Inferior parietal cortex (tissue), 1 donor: Measurements from ENCODE around the gene ME3.
"Not testable (repeated sequence)": the region's sequence is repeated elsewhere in the genome, so short reads cannot be mapped to it uniquely, and the experiment has no call there.

Source experiments
- DNase-seq: peaks from one replicate; pipeline ENCODE4 v3.0.0-alpha.2; 2016; ENCODE audit errors: extremely low spot score

ME3 gene

DNA sequence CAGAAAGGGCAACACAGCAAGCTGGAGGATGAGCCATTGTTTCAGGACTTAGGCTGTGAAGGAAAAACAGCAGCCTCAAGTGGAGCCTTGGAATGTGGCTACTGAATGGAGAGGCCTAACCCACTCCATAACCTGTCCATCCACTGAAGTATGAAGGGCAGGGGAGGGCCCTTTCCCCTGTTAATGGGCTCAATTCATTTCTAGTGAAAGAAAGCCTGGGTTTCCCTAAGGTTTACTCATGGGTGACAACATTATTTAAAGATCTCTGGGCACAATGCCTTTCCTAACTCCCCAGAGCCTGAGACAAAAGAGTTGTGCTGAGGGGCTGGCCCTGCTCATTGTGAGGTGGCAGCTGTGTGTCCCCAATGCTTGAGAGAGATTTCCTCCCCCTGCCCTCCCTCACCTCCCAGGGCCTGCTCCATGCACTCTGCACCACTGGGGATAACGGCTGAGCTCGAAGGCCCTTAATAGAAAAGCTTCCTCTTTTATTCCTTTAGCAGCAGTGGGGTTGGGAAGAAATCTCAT, 83.8 kb downstream of the ME3 start:
- DNase-seq, result no peak

DNA sequence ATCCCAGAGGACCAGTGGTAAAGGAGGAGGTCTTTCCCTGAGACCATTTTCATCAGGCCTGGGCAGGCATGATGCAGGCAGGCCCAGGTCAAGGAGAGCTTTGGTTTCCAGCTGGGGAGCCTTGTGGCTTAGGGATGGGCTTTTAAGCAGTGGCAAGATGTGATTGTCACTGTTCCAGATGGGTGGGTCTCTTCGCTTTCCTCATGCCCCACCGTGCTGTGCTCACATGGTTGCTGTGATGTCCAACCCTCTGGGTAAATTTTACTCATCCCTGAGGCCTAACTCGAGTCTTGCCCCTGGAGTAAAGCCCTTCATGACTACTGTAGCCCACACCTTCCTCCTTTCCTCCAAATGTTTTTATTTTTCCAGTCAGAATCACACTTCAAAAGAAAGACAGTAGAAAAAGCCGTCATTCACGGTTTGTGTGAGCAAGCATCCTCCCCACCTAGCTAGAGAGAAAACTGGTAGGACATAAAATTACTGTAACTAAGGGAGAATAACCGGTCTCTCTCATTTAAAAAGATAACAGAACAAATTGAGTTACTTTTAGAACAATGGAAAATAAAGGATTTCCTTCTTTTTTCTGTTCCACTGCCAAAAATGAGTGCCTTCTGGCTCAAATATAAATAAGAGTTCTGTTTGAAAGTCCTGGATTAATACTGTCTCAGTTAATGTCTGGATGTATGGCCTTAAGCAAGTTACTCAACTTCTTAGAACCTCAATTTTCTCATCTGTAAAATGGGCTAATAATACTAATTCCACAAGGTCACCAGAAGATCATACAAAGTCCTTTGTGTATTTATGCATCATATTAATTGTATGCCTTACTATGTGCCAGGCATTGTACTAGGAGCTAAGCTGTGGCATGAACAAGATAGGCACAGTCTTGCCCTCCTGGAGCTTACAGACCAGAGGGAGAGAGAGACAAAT, 84.9 kb downstream of the ME3 start:
- DNase-seq, result no peak

DNA sequence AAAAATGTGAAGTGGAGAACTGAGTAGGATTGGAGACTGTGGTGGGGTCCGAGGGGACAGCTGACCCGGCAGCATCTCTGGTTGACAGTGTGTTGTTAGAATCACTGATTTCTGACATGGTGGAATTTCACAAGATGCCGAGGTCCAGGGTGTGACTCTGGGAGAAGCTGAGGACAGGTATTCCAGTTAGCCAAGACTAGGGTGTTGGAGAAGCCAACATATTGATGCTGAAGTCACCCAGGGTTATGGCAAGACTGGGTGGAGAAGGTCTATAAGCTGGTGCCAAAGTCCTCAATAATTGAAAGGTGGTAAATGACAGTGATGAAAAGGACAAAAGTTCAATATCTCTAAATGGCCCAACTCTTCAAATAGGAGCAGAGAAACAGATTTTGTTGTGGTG, 86.1 kb downstream of the ME3 start:
- DNase-seq, result no peak

DNA sequence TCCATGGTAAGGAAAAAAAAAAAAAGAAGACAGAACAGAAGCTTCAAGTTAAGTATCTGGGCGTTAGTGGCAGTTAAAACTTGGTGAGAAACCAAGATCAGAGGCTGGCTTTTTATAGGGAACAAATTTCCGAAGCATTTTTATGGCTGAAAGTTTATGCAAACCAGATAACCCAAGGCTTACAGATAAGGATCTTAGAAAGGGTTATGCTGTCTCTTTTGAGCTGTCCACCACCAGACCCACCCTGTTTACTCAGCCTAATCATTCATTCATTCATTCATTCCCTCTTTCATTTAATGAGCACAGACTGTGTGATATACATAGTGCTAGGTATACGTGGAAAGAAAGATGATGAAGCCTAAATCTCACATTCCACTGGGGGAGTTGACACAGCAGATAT, 89.5 kb downstream of the ME3 start:
- DNase-seq, result no peak

DNA sequence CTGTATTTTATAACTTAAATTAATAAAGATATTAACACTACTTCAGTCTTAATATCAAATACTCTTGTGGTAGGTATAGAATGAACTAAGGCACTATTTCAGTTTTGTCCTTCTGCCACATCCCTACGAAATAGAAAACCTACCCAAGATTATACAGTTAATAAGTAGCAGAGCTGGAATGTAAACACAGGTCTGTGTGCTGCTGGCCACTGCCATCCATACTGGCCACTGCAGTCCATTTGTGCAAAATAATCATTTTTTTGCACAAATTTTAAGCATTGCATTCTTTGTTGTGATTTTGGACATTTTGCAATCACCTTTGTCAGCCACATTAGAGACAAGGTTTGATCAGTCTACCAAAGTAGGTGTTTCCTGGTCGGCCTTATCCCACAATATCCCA, 91.9 kb downstream of the ME3 start:
- no peak for DNase-seq

DNA sequence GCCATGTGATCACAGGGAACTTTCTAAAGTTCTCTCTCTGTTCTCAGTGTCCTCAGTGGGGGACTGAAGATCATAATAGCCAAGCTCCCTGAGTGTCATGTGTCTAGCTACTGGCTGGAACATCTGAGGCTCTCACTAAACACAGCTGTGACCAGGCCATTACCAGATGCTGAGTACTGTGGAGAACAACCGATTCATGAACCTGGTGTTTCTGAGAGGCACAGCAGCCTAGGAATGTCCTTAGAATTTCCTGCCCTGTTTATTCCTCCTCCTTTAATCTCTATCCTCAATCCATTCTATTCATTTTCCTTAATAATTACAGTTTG, 93.0 kb downstream of the ME3 start:
- no peak for DNase-seq

DNA sequence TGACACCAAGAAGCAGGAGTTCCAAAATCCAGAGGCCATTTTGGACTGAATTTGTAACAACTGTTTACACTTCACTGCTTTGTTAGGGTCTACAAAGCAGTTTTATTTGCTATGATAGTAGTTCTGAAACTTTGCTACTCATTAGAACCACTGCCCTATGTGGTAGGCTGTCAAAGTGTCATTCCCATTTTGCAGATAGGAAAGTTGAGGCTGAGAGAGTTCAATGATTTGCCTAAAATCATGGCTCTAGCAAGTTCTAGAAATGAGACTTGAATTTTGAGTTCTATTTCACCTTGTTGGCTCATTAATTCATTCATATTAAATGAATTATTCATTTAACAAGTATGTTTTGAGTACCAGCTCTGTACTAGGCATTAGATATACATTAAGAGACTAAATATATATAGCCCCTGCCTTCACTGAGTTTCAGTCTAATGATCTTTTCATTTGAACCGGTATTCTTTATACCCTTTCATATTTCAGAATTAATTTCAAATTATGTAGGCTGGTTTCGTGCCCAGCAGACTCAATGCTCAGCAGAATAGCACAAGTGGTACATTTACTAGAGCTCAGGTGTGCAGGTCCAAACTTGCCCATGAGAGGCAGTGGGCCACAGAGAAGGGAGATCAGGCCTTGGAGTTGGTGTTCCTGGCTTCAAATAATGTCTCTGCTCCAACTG, 93.5 kb downstream of the ME3 start:
- no peak for DNase-seq

DNA sequence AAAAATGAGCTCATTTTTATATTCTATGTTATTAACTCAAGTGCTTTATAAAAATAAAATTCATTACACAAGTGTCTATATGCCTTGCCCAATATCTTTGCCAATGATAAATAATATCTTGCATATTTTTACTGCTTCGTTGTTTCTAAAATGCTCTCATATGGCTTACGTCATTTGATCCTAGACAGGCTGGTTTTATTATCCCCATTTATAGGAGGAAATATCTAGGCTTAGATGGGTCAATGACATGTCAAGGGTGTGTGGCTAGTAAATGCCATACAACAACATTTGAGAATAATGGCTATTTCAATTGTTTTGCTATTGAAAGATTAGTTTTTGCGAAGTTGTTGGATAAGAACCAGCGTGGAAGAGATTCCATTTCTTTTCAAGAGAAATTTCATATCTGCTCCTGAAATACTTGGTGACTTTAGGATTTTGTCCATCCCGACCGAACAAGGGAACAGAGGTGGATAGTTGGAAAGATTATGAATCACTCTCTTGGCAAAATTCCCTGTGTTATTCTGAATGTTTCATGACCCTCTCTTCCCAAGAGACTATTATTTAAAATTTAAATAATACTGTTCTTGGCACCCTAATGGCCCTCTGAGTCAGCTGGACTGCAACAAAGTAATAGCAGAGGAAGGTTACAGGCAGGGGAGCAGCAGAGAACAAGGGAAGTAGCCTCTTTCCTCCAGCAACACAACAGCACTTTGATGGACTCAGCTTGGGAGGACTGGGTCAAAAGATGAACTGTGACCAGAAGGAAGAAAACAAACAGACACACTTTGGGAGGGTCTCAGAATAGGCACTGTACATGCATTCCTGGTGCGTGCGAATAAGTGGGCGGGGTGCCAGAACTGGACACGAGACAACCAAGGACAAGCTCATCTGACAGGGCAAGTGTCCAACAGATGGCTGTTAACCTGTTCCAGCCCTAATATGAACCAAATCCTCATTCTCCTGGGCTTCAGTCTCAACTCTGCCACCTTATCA, 94.5 kb downstream of the ME3 start:
- no peak for DNase-seq

DNA sequence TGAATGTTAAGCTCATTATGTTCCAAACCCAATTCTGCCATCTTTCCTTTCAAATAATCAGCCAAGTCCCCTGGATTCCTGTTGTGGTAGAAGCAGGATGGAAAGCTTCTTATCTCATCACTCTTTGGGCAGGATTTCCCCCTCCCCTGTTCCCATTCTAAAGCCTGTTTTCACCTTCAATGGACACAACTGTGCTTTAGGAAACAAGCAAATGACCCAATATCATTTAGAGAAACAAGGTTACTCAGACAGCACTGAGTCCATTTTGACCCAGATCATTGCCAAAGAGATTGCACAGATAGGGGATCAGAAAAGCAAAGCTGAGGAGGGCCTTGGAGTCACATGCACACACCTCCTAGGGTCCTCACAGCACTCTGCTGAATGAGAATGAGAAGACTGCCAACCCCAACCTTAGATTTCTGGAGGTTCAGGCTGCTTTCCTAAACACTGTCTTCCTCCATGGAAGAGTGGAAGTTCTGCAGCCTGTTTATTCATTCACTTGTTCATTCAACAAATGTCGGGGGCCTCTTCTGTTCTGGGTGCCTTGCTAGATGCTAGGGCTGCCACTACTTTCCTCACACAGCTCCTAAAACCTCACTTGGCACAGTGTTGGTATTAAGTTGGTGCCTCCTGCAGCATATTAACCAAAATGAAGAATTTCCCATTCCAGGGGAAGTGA, 95.3 kb downstream of the ME3 start:
- DNase-seq, result no peak

DNA sequence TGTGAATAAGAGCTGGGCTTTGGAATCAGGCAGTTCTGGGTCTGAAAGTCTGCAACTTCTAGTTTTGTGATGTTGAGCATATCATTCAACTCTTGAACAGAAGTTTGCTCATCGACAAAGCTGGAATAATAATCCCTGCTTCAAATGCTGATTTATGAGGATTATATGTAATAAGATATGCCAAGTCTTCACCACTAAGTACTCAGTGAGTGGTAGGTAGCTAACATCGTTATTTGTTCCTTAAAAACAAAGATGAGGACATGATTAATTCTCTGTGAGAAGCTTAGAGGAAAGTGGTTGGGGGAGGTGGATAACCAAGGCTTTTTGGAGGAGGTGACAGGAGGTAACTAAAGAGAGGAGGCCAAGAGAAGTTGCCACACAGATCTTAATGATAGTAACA, 96.5 kb downstream of the ME3 start:
- DNase-seq, result no peak

DNA sequence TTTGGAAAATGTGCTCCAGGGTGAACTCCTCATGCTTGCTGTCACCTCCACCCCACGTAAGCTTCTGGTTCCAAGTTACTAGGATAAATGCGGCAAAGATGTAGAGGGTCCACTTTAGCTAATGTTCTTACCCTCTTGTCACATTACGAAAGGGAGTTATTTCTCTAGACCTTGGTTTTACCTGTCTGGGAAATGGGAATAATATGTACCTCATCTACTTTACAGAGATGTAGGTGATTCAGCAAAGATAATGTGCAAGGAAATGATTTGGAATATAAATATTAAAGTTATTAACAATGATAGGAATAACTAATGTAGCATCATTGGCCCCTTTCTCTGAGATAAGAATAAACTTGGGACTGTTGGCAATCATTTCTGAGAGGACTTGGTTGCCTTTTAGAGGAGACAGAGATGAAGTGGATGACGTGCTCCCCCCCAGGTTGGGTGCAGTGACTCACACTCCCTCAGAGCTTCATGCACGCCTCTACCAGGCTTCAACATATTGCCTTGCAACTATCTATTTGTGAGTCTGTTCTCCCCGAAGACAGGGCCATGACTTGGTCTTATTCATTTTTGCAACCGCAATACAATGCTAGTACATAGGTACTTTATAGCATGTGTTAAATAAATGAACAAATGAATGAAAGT, 97.1 kb downstream of the ME3 start:
- DNase-seq, result no peak

DNA sequence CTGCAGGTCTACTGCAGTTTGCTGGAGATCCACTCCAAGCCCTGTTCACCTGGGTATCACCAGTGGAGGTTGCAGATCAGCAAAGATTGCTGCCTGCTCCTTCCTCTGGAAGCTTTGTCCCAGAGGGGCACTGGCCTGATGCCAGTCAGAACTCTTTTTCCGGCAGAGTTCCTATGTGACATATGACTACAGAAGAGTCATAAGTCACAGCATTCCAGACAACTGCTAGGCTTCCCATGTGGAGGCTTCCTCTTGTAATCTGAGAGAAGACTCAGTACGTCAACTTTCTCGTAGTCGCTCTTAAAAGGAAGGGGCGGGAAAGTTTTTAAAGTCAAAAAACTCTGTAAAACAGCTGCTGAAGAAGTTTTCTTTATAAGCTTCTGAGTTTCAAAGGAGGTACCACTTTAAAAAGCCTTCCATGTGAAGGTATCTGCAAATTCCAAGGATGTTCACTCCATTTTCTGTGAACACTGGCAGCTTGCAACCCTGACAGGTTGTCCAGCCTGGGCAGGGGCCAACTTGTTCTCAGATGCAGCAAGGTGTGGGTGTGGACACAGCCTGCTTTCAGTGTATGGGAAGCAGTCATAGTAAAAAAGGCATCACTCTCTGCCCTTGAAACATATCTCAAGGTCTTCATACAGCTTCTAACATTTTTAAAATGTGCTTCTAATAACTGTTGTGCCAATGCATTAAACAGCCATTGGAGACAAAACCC, 97.8 kb downstream of the ME3 start:
- no peak for DNase-seq

DNA sequence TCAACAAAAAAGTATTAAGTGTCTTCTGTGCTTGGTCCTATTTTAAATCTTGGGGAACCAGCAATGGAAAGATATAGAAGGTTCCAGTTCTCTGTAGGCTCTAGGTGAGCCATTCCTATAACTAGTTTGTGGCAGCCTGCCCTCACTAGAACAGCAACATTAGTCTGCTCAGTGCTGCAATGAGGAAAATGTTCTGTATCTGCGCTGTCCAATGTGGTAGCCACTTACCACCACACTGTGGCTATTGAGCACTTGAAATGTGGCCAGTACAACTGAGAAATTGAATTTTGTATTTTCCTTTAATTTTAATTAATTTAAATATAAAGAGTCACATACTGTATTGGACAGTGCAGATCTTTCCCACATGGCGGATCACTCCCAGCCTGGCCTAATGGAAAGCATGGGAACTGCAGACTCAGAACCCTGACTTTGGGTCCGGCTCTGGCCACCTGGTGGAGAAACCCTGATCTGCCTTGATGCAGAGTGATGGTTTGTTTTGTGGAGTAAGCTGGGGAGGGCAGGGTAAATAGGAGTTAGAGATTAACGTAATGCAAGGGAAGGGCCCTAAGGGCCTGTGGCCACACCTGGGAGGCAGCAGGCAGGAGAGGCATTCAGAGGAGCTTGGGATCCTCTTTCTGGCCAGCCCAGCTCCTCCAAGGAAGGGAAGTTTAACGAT, 101.0 kb downstream of the ME3 start:
- no peak for DNase-seq

DNA sequence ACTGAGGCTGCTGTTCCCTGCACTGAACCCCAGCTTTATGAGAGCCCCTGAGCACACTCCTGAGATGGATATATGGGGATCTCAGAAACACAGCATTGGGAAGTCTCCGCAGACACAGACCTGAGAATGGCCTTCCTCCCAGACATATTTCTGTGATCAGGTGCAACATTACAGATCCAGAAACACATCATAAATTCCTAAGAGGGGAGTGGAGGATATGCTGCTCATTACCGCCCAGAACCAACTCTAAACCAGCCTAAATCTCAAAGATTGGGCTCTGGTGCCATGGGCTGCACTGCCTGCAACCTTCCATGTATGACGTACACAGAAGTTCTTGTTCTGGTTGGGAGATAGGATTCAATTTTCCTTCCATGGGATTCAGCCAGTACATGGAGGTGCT, 102.0 kb downstream of the ME3 start:
- no peak for DNase-seq

DNA sequence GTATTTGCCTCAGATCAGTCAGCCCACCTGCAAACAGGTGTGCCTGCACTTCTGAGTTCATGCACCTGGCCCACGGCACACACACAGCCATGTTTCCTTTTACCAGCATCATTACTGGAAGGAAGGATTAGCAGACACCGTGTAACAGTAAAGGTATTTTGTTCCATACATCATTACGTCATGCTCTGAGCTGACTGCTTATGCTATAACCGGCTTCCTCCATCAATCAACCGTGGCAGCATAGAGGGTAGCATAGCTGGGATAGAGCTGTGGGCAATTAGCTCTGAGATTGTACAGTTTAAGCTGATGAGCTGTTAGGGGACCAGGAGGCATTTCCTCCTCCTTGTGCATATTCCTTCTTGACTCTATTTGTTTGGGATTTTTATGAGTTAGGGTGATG, 102.4 kb downstream of the ME3 start:
- no peak for DNase-seq

DNA sequence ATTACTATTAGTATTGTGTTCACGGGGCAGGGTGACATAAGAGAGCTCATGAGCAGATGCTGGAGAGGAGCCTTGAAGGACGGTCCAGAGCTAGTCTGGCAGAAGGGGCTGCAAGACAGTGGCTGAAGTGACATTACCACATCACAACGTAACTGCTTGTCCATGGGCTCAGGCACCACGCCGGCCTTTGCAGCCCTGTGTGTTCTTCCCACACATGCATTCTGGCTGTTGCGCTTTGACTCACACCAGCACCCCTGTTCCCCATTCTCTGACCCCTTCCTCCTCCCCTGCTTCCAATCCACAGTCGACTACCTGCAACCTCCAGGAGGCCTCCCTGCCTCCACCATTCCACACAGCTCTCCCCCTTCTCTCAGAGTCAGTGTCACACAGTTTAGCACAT, 103.3 kb downstream of the ME3 start:
- no peak for DNase-seq

DNA sequence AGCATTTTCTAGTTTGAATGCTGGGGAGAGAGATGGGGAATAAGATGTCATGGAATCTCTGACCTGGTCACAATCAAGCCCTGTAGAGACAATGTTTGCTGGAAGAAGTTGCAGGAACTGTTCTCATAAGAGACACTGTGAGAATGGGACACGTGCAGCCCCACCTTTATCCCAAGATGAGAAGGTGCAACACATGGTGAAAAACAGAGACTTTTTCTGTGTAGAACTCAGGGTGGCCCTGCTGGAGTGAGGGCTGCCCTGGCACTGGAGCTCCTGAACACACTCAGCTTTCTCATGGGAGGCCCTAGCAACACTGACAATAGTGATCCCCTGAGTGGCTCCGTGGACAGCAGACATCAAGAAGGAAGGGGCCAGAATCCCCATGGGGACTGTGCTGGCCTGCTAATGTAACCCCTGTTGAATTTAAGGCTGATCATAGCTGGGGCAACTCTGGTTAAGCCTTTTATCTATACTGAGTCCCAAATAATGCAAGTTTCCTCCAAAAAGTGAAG, 106.6 kb downstream of the ME3 start:
- DNase-seq, result no peak

DNA sequence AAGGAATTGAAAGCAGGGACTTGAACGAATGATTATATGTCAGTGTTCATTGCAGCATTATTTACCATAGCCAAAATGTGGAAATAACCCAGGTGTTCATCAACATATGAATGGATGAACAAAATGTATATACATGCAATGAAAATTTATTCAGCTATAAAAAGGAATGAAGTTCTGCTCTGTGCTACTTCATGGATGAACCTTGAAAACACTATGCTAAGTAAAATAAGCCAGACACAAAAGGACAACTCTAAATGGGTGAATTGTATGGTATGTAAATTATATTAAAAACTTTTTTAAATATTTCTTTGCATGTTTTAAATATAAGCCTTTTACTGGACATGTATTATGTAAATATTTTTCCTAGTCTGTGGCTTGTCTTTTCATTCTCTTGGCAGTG, 107.0 kb downstream of the ME3 start:
- DNase-seq, result no peak

DNA sequence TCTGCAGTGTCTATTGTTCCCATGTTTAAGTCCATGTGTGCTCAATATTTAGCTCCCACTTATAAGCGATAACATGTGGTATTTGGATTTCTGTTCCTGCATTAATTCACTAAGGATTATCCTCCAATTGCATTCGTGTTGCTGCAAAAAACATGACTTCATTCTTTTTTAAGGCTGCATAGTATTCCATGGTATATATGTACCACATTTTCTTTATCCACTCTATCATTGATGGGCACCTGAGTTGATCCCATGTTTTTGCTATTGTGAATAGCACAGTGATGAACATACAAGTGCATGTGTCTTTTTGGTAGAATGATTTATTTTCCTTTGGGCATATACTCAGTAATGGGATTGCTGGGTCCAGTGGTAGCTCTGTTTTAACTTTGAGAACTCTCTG, 109.6 kb downstream of the ME3 start:
- DNase-seq, result not testable (repeated sequence)
